Heart right ventricle (tissue), 16 donors: Measurements from ENCODE around the gene MED19. TPM values are rescaled to one million over a fixed set of nuclear protein-coding genes. Genes with fewer than 3 reads are reported as not detected.

Experiments used
- ATAC-seq, 8 donors: fragments of 200-7000 bp; cut with Tn5 transposase; one replicate each; pipeline ENCODE4 v1.9.1; 2020; ENCODE audit warnings: mild to moderate bottlenecking in 8 of 8, moderate library complexity in 8 of 8, moderate number of reproducible peaks in 1 of 8
- DNase-seq, 2 donors: peaks; one replicate each; pipeline ENCODE4 v3.0.0-alpha.2; 2020
- H3K27ac ChIP-seq, 10 donors: fragments of 200-600 bp; sonication (generic) in 2 of 10; one replicate each; pipeline versions ENCODE4 v1.5.0 to v1.8.0; 2020 to 2022; ENCODE audit warnings: mild to moderate bottlenecking in 3 of 10
- H3K27me3 ChIP-seq, 7 donors: fragments of 200-600 bp; one replicate each; pipeline ENCODE4 v1.8.0; 2021 to 2022; ENCODE audit warnings: mild to moderate bottlenecking in 2 of 7
- H3K36me3 ChIP-seq, 9 donors: fragments of 200-600 bp; sonication (generic) in 1 of 9; one replicate each; pipeline versions ENCODE4 v1.5.0 to v1.8.0; 2020 to 2022; ENCODE audit warnings: mild to moderate bottlenecking in 2 of 9
- H3K4me1 ChIP-seq, 9 donors: fragments of 200-600 bp; sonication (generic) in 1 of 9; one replicate each; pipeline versions ENCODE4 v1.5.0 to v1.8.0; 2020 to 2022; ENCODE audit warnings: mild to moderate bottlenecking in 4 of 9
- H3K4me3 ChIP-seq, 10 donors: fragments of 200-600 bp; sonication (generic) in 2 of 10; one replicate each; pipeline versions ENCODE4 v1.5.0 to v1.8.0; 2020 to 2022; ENCODE audit warnings: mild to moderate bottlenecking in 7 of 10, moderate library complexity in 2 of 10
- H3K9me3 ChIP-seq, 11 donors: fragments of 200-600 bp in 10 of 11; sonication (generic) in 2 of 11; one replicate each; pipeline versions ENCODE4 v1.5.0 to v1.8.0; 2013 to 2022; ENCODE audit warnings: mild to moderate bottlenecking in 2 of 11, control low read depth in 1 of 11, moderate library complexity in 1 of 11
- CTCF ChIP-seq, 9 donors: fragments of 200-600 bp; sonication (generic) in 2 of 9; IDR thresholded peaks; one replicate each; pipeline versions ENCODE4 v1.5.0 to v1.8.0; 2021 to 2022; ENCODE audit warnings: antibody characterized with exemption in 9 of 9, mild to moderate bottlenecking in 5 of 9, moderate library complexity in 1 of 9
- WGBS, 2 donors: extraction: QIAGEN DNeasy Blood & Tissue Kit; methylation state at CpG; one replicate each; pipeline ENCODE4 v1.1.7; 2013; ENCODE audit warnings: inconsistent platforms in 1 of 2; 5-methylcytosine and 5-hydroxymethylcytosine counted together
- intact Hi-C, 10 donors: fragments of 100-400 bp; cut with DNase I; formaldehyde crosslinking; loops; one replicate each; pipeline versions ENCODE4 v1.11.1 to v1.14.2; 2022
- long read RNA-seq, 3 donors: library from polyadenylated mRNA; unstranded; transcript quantifications; one replicate each; pipeline ENCODE4 v2.0.0, GENCODE V29; 2020 to 2021
- polyA plus RNA-seq, 2 donors: library from polyadenylated mRNA; stranded (reverse); fragments of 200-250 nt; gene quantifications; one replicate each; pipeline ENCODE4 v1.2.3, GENCODE V29; 2013
- total RNA-seq, 10 donors: library from RNA; stranded (reverse); fragmentation: NEBNext Ultra II Directional in 3 of 10; extraction: Animal tissue kit (Norgen Biotek cat#: 25700) in 3 of 10; gene quantifications; one replicate each; pipeline versions ENCODE4 v1.2.1 to v1.2.4, GENCODE V29; 2021 to 2023
- donor health status: Arrhythmogenic right ventricular cardiomyopathy.
- donor health status: ischemic (EF 13 %, LVEDD 7.1; RV severe dilation, severe dysfunction).
- donor health status: healthy with polysubstance abuse.
- donor health status: DM: no; HTN: yes; CAD: no.
- donor health status: DM: no; HTN: no; CAD: no.
- donor health status: ischemic (EF 25% LVEDD 6.9; RV normal size, moderate dysfunction).
- donor health status: ischemic (EF 25% LVEDD 5.7; RV mildly dilated, moderate dysfunction).
- donor health status: healthy.
- donor health status: DM: yes; HTN: yes; CAD: no.
- donor health status: Ischemic cardiomyopathy.
- donor health status: ischemic (EF 35%, LVEDD 5.7; RV mildly dilated, moderate dysfunction).
- donor health status: nonischemic (EF 11% LVEDD 7.7; RV severe dilation, severe dysfunction).
- donor health status: DM: yes; HTN: yes; CAD: no.
- donor health status: PGD.
- donor health status: ischemic (EF 29% LVEDD 5.4; RV normal size, mild dysfunction).
- donor health status: nonischemic (EF 23%, LVEDD 6.1; RV moderate dilation, normal function).

MED19 gene
- total RNA-seq, result 1 to 10 TPM; 5.2 to 9.7 (median 8.4) TPM
- 10 to 100 TPM in 1 of 2 donors, 1 to 10 TPM in 1; 5.2 to 18.3 TPM for polyA plus RNA-seq
- long read RNA-seq, donor 1, transcript MED19-202 (5 exons, 1,203 nt), result major isoform, 11 of 15 reads
- long read RNA-seq, donor 1, partial matches to known transcripts, result 2 of 15 reads
- long read RNA-seq, donor 1, other reads (novel, unspliced or antisense), result 1 of 15 reads
- long read RNA-seq, donor 2, transcript MED19-202 (5 exons, 1,203 nt), result major isoform, 15 of 17 reads
- long read RNA-seq, donor 2, partial matches to known transcripts, result 1 of 17 reads
- long read RNA-seq, donor 2, other reads (novel, unspliced or antisense), result 1 of 17 reads
- long read RNA-seq, donor 3, partial matches to known transcripts, result 0 of 2 reads
- long read RNA-seq, donor 3, other reads (novel, unspliced or antisense), result 0 of 2 reads

- Histone ChIP-seq H3K9me3 (no peaks in the 10 kb centered on the region), H3K4me1 (peaks cover 7 to 56% (median 38%) of the 10 kb centered on the region in 9 donors), H3K4me3 (peak within 1 kb of the TSS; percentile 73 to 100 (median 90)), H3K27ac (peak within 1 kb of the TSS; percentile 75 to 95 (median 90)), H3K27me3 (no peaks in the 10 kb centered on the region), H3K36me3 (peaks cover 0 to 26% (median 0%) of the 10 kb centered on the region in 9 donors)
- 5 to 9% methylated on average over 51 of the region's 51 CpGs for WGBS, 2 donors
- ATAC-seq (peak in 7 of 8 donors; percentile 25 to 61 (median 52)), DNase-seq (peak; percentile 54 to 73)
- intact Hi-C loops, result loop anchor here in 4 of 10 donors (1.0 to 5.0 kb wide), 4 partner anchors 29 to 89 kb away; partner anchors contain the start of gene ZDHHC5 (in 3 of the 4)
- peak in 3 of 9 donors; percentile 12 to 26 (median 19) for TF ChIP-seq CTCF (IDR thresholded peaks at IDR 0.05)
Observed at GRCh38 chr11:57711414-57712255, at the start of gene MED19. TSS of gene MED19 (minus strand) at chr11:57712215. CDS start at chr11:57712179, 36 bp downstream.

GRCh38 chr11:57758174-57758573 lies 46.2 kb upstream of the MED19 start:
- no peaks in the 10 kb centered on the region for H3K27me3 ChIP-seq
- TF ChIP-seq CTCF (IDR thresholded peaks at IDR 0.05), result no peak
- H3K4me3 ChIP-seq, result no peak overlapping the region
- intact Hi-C loops, result loop anchor here in 1 of 10 donors (10.0 kb wide), 1 partner anchor 757 kb away; no protein-coding TSS in a partner anchor
- DNase-seq (no peak), ATAC-seq (no peak)
- no peaks in the 10 kb centered on the region for H3K36me3 ChIP-seq
- WGBS, 2 donors, result 85 to 94% methylated on average over 3 of the region's 3 CpGs
- H3K4me1 ChIP-seq, result peaks cover 0 to 12% (median 0%) of the 10 kb centered on the region in 9 donors
- H3K9me3 ChIP-seq, result no peaks in the 10 kb centered on the region
- H3K27ac ChIP-seq, result no peak overlapping the region

- peak in 4 of 8 donors; percentile 7 to 69 (median 14) for ATAC-seq
- intact Hi-C loops, result loop anchor here in 6 of 10 donors (2.0 to 10.0 kb wide), 4 partner anchors 48 to 764 kb away; no protein-coding TSS in a partner anchor
- Histone ChIP-seq H3K4me3 (no peak overlapping the region), H3K36me3 (peaks cover 0 to 19% (median 0%) of the 10 kb centered on the region in 9 donors), H3K27ac (no peak overlapping the region), H3K9me3 (no peaks in the 10 kb centered on the region), H3K4me1 (peaks cover 0 to 15% (median 6%) of the 10 kb centered on the region in 9 donors), H3K27me3 (no peaks in the 10 kb centered on the region)
- 97% methylated on average over 30 of the region's 30 CpGs for WGBS, 2 donors
- DNase-seq, result no peak
- TF ChIP-seq CTCF (IDR thresholded peaks at IDR 0.05), result no peak
Observed at GRCh38 chr11:57752954-57753353, 40.9 kb upstream of the MED19 start.
